ENCODE measurements around the gene SPPL2C. TPM values are rescaled to one million over a fixed set of nuclear protein-coding genes. Genes with fewer than 3 reads are reported as not detected.

SPPL2C gene
- total RNA-seq, 1 experiment from 2014 or later, result not detected

- ChIA-PET POLR2A (no interaction called here), CTCF (interaction anchor here (0.7 to 1.8 kb wide), 4 partner anchors 59 to 216 kb away, joined by 3 to 9 read pairs (median 4); no protein-coding TSS in a partner anchor)
- H3K27me3 Mint-ChIP-seq (ENCODE audit: low read depth), result peaks cover 5% of the 10 kb centered on the region
- DNase-seq (ENCODE audit: low spot score) (no peak), ATAC-seq (no peak)
- no peak overlapping the region for H3K27ac Mint-ChIP-seq
- TF ChIP-seq ESRRA (CRISPR knock-in tag; IDR thresholded peaks at IDR 0.05; ENCODE audit: borderline replicate concordance), result no peak
- no peak for TF ChIP-seq EMX1 (CRISPR knock-in tag; IDR thresholded peaks at IDR 0.05)
- TF ChIP-seq TEAD1 (CRISPR knock-in tag; IDR thresholded peaks at IDR 0.05), result no peak
- TF ChIP-seq NFYB (CRISPR knock-in tag; conservative IDR thresholded peaks at IDR 0.05; ENCODE audit: low read depth), result no peak
- no peak for TF ChIP-seq USF1 (CRISPR knock-in tag; IDR thresholded peaks at IDR 0.05)
- TF ChIP-seq ZNF416 (CRISPR knock-in tag; IDR thresholded peaks at IDR 0.05), result no peak
- no peak for TF ChIP-seq ATF2 (CRISPR knock-in tag; IDR thresholded peaks at IDR 0.05; ENCODE audit: borderline replicate concordance, low read depth)
- TF ChIP-seq FOXK1 (CRISPR knock-in tag; IDR thresholded peaks at IDR 0.05), result no peak
- no peak for TF ChIP-seq SMAD4 (CRISPR knock-in tag; IDR thresholded peaks at IDR 0.05)
- TF ChIP-seq, protein P1, sequence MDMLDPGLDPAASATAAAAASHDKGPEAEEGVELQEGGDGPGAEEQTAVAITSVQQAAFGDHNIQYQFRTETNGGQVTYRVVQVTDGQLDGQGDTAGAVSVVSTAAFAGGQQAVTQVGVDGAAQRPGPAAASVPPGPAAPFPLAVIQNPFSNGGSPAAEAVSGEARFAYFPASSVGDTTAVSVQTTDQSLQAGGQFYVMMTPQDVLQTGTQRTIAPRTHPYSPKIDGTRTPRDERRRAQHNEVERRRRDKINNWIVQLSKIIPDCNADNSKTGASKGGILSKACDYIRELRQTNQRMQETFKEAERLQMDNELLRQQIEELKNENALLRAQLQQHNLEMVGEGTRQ (CRISPR knock-in tag; IDR thresholded peaks at IDR 0.05), result no peak
- no peak for TF ChIP-seq JUN (CRISPR knock-in tag; IDR thresholded peaks at IDR 0.05)
- no peak for TF ChIP-seq CBFB (CRISPR knock-in tag; IDR thresholded peaks at IDR 0.05; ENCODE audit: low read depth)
- TF ChIP-seq, protein P2, sequence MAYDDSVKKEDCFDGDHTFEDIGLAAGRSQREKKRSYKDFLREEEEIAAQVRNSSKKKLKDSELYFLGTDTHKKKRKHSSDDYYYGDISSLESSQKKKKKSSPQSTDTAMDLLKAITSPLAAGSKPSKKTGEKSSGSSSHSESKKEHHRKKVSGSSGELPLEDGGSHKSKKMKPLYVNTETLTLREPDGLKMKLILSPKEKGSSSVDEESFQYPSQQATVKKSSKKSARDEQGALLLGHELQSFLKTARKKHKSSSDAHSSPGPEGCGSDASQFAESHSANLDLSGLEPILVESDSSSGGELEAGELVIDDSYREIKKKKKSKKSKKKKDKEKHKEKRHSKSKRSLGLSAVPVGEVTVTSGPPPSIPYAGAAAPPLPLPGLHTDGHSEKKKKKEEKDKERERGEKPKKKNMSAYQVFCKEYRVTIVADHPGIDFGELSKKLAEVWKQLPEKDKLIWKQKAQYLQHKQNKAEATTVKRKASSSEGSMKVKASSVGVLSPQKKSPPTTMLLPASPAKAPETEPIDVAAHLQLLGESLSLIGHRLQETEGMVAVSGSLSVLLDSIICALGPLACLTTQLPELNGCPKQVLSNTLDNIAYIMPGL (CRISPR knock-in tag; IDR thresholded peaks at IDR 0.05), result no peak
- H3K36me3 Mint-ChIP-seq, result no peaks in the 10 kb centered on the region
- peaks cover 6% of the 10 kb centered on the region for H3K9me3 Mint-ChIP-seq
- no peak overlapping the region for H3K4me3 Mint-ChIP-seq
- H3K4me1 Mint-ChIP-seq, result no peaks in the 10 kb centered on the region
These were observed 11.1 kb downstream of the SPPL2C start for GRCh38 chr17:45855691-45856336.

GRCh38 chr17:45857977-45858708 is 13.5 kb downstream of the SPPL2C start:
- Mint-ChIP-seq H3K36me3 (no peaks in the 10 kb centered on the region), H3K27me3 (ENCODE audit: low read depth) (peaks cover 11% of the 10 kb centered on the region), H3K4me1 (no peaks in the 10 kb centered on the region), H3K9me3 (peaks cover 21% of the 10 kb centered on the region), H3K4me3 (no peak overlapping the region), H3K27ac (no peak overlapping the region)
- ATAC-seq (peak; percentile 77), DNase-seq (ENCODE audit: low spot score) (peak; percentile 61)
- POLR2A ChIA-PET, result interaction anchor here (0.5 kb wide), 1 partner anchor 1112 kb away, joined by 4 read pairs; no protein-coding TSS in a partner anchor
- TF ChIP-seq TEAD4 (CRISPR knock-in tag; IDR thresholded peaks at IDR 0.05), result peak; percentile 95
- 0 out of 2 replicates have a peak, but pooled peaks have one; percentile 64 for TF ChIP-seq ARID4B (CRISPR knock-in tag; IDR thresholded peaks at IDR 0.05; ENCODE audit: borderline replicate concordance)
- TF ChIP-seq JUN (CRISPR knock-in tag; IDR thresholded peaks at IDR 0.05), result 0 out of 2 replicates have a peak, but pooled peaks have one; percentile 58
- peak; percentile 92 for TF ChIP-seq TEAD1 (CRISPR knock-in tag; IDR thresholded peaks at IDR 0.05)
- TF ChIP-seq, protein P2 (CRISPR knock-in tag; IDR thresholded peaks at IDR 0.05), result no peak
- peak; percentile 33; the same call in 1 of the 2 replicates for TF ChIP-seq USF1 (CRISPR knock-in tag; IDR thresholded peaks at IDR 0.05)
- TF ChIP-seq EMX1 (CRISPR knock-in tag; IDR thresholded peaks at IDR 0.05), result no peak
- peak; percentile 68; the same call in 1 of the 2 replicates for TF ChIP-seq SMAD4 (CRISPR knock-in tag; IDR thresholded peaks at IDR 0.05)
- CTCF ChIA-PET, result interaction anchor here (0.8 to 1.6 kb wide), 6 partner anchors 8 to 218 kb away, joined by 3 to 12 read pairs (median 5); partner anchors contain the start of gene CRHR1
